Measurements from ENCODE around the gene PLEKHA6. TPM values are rescaled to one million over a fixed set of nuclear protein-coding genes. Genes with fewer than 3 reads are reported as not detected.
A peak's percentile ranks its signal among the peaks of the same experiment; 100 is the strongest.

The PLEKHA6 gene
- total RNA-seq, 1 experiment from 2014 or later, result 5.5 TPM

DNA sequence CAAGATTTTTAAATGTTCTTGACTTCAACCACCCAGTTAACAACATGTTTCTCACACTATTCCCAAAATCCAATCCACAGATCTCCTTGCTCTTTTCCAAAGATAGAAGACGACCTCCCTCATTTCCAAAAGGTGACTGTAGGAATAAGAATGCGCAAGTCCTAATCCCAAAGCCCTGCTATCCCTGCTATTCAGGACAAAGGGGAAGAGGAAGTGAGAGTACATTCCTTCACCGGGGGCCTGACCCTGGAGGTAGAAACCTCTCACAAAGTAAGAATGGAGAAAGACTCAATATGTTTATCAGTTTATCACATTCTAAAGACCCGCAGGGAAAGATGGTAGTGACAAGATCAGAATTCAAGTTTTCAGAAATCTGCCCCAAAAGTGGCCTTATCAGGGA is 55.7 kb downstream of the PLEKHA6 start:
- no peak overlapping the region for H3K27ac ChIP-seq (ENCODE audit: low read length)
- DNase-seq (ENCODE audit: low read depth, low spot score) (no peak), ATAC-seq (no peak)
- H3K9me3 ChIP-seq (ENCODE audit: control insufficient read depth, insufficient read depth, low read depth, low read length), result no peaks in the 10 kb centered on the region
- TF ChIP-seq, protein P1, sequence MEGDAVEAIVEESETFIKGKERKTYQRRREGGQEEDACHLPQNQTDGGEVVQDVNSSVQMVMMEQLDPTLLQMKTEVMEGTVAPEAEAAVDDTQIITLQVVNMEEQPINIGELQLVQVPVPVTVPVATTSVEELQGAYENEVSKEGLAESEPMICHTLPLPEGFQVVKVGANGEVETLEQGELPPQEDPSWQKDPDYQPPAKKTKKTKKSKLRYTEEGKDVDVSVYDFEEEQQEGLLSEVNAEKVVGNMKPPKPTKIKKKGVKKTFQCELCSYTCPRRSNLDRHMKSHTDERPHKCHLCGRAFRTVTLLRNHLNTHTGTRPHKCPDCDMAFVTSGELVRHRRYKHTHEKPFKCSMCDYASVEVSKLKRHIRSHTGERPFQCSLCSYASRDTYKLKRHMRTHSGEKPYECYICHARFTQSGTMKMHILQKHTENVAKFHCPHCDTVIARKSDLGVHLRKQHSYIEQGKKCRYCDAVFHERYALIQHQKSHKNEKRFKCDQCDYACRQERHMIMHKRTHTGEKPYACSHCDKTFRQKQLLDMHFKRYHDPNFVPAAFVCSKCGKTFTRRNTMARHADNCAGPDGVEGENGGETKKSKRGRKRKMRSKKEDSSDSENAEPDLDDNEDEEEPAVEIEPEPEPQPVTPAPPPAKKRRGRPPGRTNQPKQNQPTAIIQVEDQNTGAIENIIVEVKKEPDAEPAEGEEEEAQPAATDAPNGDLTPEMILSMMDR (IDR thresholded peaks at IDR 0.05), result no peak
- TF ChIP-seq SIN3A (IDR thresholded peaks at IDR 0.05; ENCODE audit: borderline replicate concordance, insufficient read depth, low read depth, low read length) (no peak), TCF7L2 (IDR thresholded peaks at IDR 0.05; ENCODE audit: low read depth, low read length) (no peak), POLR2AphosphoS5 (IDR thresholded peaks at IDR 0.05; ENCODE audit: low read depth, low read length) (no peak)
- TF ChIP-seq, protein P2, sequence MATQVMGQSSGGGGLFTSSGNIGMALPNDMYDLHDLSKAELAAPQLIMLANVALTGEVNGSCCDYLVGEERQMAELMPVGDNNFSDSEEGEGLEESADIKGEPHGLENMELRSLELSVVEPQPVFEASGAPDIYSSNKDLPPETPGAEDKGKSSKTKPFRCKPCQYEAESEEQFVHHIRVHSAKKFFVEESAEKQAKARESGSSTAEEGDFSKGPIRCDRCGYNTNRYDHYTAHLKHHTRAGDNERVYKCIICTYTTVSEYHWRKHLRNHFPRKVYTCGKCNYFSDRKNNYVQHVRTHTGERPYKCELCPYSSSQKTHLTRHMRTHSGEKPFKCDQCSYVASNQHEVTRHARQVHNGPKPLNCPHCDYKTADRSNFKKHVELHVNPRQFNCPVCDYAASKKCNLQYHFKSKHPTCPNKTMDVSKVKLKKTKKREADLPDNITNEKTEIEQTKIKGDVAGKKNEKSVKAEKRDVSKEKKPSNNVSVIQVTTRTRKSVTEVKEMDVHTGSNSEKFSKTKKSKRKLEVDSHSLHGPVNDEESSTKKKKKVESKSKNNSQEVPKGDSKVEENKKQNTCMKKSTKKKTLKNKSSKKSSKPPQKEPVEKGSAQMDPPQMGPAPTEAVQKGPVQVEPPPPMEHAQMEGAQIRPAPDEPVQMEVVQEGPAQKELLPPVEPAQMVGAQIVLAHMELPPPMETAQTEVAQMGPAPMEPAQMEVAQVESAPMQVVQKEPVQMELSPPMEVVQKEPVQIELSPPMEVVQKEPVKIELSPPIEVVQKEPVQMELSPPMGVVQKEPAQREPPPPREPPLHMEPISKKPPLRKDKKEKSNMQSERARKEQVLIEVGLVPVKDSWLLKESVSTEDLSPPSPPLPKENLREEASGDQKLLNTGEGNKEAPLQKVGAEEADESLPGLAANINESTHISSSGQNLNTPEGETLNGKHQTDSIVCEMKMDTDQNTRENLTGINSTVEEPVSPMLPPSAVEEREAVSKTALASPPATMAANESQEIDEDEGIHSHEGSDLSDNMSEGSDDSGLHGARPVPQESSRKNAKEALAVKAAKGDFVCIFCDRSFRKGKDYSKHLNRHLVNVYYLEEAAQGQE (IDR thresholded peaks at IDR 0.05; ENCODE audit: insufficient read depth in 1 of 2, low read depth in 2 of 2, low read length in 1 of 2), result no peak
- BruUV-seq (replicated peaks), result no TSS peak
- in situ Hi-C loops (cut with HindIII; ENCODE audit: low pct_unique_long_range_greater_than_20kb, low sequenced_read_pairs) (no loop called here), intact Hi-C loops (cut with micrococcal nuclease; ENCODE audit: unreplicated experiment) (no loop called here)
- H3K27me3 ChIP-seq (ENCODE audit: control insufficient read depth, insufficient read depth, low read length), result peaks cover 3% of the 10 kb centered on the region; the same call in 1 of the 2 replicates
- no peaks in the 10 kb centered on the region for H3K4me1 ChIP-seq (ENCODE audit: control insufficient read depth, insufficient read depth, low read length)
- H3K4me3 ChIP-seq (ENCODE audit: low read depth in 2 of 2, low read length in 2 of 2), result no peak overlapping the region
- POLR2A ChIA-PET, result interaction anchor here (0.7 kb wide), 1 partner anchor 480 kb away, joined by 3 read pairs; no protein-coding TSS in a partner anchor
- H3K36me3 ChIP-seq (ENCODE audit: control insufficient read depth, insufficient read depth, low read length), result no peaks in the 10 kb centered on the region
- CTCF ChIA-PET, result no interaction called here

DNA sequence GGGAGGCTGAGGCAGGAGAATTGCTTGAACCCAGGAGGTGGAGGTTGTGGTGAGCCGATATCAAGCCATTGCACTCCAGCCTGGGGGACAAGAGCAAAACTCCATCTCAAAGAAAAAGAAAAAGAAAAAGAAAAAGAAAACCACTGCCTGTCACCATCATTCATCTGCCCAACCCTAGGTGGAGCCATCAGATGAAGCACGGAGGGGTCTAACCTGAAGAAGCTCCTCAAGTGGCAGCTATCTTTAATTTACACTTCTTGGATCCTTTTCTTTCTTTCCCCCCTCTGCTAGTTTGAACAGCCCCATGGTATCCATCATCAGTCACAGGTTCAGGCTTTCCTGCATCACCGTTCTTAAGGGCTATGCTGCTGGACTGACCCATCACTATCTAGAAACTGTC is 57.0 kb downstream of the PLEKHA6 start:
- POLR2A ChIA-PET, result interaction anchor here (0.5 kb wide), 1 partner anchor 408 kb away, joined by 9 read pairs; no protein-coding TSS in a partner anchor
- intact Hi-C loops (cut with micrococcal nuclease; ENCODE audit: unreplicated experiment), result no loop called here
- TF ChIP-seq TCF7L2 (IDR thresholded peaks at IDR 0.05; ENCODE audit: low read depth, low read length), result no peak
- TF ChIP-seq, protein P1 (IDR thresholded peaks at IDR 0.05), result peak; percentile 5; the same call in 1 of the 2 replicates
- DNase-seq (ENCODE audit: low read depth, low spot score) (no peak), ATAC-seq (no peak)
- Histone ChIP-seq H3K36me3 (ENCODE audit: control insufficient read depth, insufficient read depth, low read length) (no peaks in the 10 kb centered on the region), H3K4me3 (ENCODE audit: low read depth in 2 of 2, low read length in 2 of 2) (no peak overlapping the region), H3K4me1 (ENCODE audit: control insufficient read depth, insufficient read depth, low read length) (no peaks in the 10 kb centered on the region), H3K9me3 (ENCODE audit: control insufficient read depth, insufficient read depth, low read depth, low read length) (no peaks in the 10 kb centered on the region), H3K27ac (ENCODE audit: low read length) (no peak overlapping the region), H3K27me3 (ENCODE audit: control insufficient read depth, insufficient read depth, low read length) (0 out of 2 replicates have a peak, but pooled peaks cover 2% of the 10 kb centered on the region)
- CTCF ChIA-PET, result no interaction called here
- BruUV-seq (replicated peaks), result no TSS peak
- in situ Hi-C loops (cut with HindIII; ENCODE audit: low pct_unique_long_range_greater_than_20kb, low sequenced_read_pairs), result no loop called here

Data from Panc1 (cell line).